BLaER1 treated with 17β-estradiol and CSF1 and Interleukin-3, amounts not matched to agents 10 nM and 100 nM (cell line): ENCODE results near the gene P2RX1.
A peak's percentile ranks its signal among the peaks of the same experiment; 100 is the strongest.
"Not testable (repeated sequence)": the region's sequence is repeated elsewhere in the genome, so short reads cannot be mapped to it uniquely, and the experiment has no call there.

ENCODE experiments used
- H3K27ac ChIP-seq, 11 experiments: shearing (Covaris generic); formaldehyde crosslinking; 2 replicates each; pipeline ENCODE4 v1.8.1; 2022
- H3K27me3 ChIP-seq, 11 experiments: shearing (Covaris generic); formaldehyde crosslinking; 2 replicates each; pipeline ENCODE4 v1.8.1; 2022
- H3K36me3 ChIP-seq, 11 experiments: shearing (Covaris generic); formaldehyde crosslinking; 2 replicates each; pipeline ENCODE4 v1.8.1; 2022
- H3K4me1 ChIP-seq, 10 experiments: shearing (Covaris generic); formaldehyde crosslinking; 2 replicates each; pipeline ENCODE4 v1.8.1; 2022
- H3K4me2 ChIP-seq, 11 experiments: shearing (Covaris generic); formaldehyde crosslinking; 2 replicates each; pipeline ENCODE4 v1.8.1; 2022
- H3K4me3 ChIP-seq, 10 experiments: shearing (Covaris generic); formaldehyde crosslinking; 2 replicates each; pipeline ENCODE4 v1.8.1; 2022
- H3K9ac ChIP-seq, 11 experiments: shearing (Covaris generic); formaldehyde crosslinking; 2 replicates each; pipeline ENCODE4 v1.8.1; 2022
- H3K9me3 ChIP-seq, 11 experiments: shearing (Covaris generic); formaldehyde crosslinking; replicated peaks in 1 of 11; 2 replicates each; pipeline ENCODE4 v1.8.1; 2022
- H4K20me1 ChIP-seq, 11 experiments: shearing (Covaris generic); formaldehyde crosslinking; 2 replicates each; pipeline ENCODE4 v1.8.1; 2022
- Cebpa-rat ChIP-seq, 11 experiments: shearing (Covaris generic); IDR thresholded peaks; 2 replicates each; pipeline ENCODE4 v1.8.1; 2022

Gene P2RX1

DNA sequence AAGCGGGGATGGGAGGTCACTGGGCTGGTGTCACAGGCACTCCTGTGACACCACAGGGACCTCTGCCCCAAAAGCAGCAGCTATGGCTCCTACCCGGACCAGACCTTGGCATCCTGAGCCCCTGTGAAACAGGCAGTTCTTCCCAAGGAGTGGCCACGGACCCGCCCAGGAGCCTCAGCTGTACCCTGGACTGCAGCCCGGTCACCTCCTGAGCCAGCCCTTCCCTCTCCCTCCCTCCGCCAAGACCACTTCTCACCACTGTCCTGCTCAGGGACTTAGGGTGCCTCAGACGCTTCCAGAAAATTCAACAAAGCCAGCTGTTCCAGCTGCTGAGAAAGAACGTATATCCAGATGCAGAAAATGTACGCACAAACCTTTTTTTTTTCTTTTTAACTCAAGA, 56.3 kb downstream of the P2RX1 start:
- no peak overlapping the region for H3K27ac ChIP-seq
- no peaks in the 10 kb centered on the region for H3K27me3 ChIP-seq
- H3K4me2 ChIP-seq = no peak overlapping the region
- H3K9ac ChIP-seq = no peak overlapping the region
- no peaks in the 10 kb centered on the region for H3K9me3 ChIP-seq
- peaks cover 6 to 12% (median 7%) of the 10 kb centered on the region in 10 experiments for H3K4me1 ChIP-seq
- no peak overlapping the region for H3K4me3 ChIP-seq
- no peak for TF ChIP-seq Cebpa-rat (IDR thresholded peaks at IDR 0.05)
- H3K36me3 ChIP-seq = peaks cover 0 to 15% (median 12%) of the 10 kb centered on the region in 11 experiments; a peak in 7 of 22 replicates
- no peaks in the 10 kb centered on the region for H4K20me1 ChIP-seq

DNA sequence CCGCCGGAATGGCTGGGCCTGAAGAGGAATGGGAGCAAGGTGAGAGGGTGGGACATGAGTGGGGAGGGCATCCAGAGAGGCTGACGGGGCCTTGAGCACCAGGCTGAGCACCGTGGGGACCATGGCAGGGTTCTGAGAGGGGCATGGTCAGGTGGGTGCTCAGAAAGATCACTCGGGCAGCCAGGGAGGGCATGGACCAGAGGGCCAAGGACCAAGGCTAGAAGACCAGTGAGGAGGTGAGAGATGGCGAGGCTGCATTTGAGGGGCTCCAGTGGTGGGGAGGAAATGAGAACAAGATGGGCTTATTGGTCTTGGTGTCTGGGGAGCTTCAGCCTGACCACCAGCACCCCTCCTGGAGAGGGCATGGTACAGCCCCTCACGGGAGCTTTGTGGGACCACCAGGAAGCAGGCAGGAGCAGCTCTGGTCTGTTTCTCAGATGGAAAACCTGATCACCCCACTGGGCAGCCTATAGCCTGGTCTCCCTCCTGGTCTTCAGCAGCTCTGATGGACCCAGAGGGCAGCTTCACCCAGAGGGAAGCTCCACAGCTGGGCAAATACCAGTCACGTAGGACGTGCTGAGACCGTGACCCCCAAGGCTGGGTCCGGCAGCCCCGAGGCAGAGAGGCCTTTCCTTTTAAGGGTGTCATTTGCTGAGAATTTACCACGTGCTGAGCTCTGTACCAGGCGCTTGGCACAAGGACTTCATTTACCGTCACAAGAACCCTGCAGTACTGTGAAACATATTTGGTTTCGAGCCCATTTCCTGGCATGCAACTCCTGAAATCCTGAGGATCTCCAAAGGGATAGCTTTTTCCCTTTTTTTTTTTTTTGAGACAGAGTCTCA, 58.8 kb downstream of the P2RX1 start:
- Histone ChIP-seq H3K36me3 (peaks cover 0 to 15% (median 12%) of the 10 kb centered on the region in 11 experiments; a peak in 7 of 22 replicates), H3K27me3 (no peaks in the 10 kb centered on the region), H3K9ac (no peak overlapping the region), H3K4me2 (no peak overlapping the region), H4K20me1 (no peaks in the 10 kb centered on the region), H3K4me3 (no peak overlapping the region), H3K9me3 (no peaks in the 10 kb centered on the region), H3K27ac (no peak overlapping the region), H3K4me1 (peaks cover 0 to 7% (median 6%) of the 10 kb centered on the region in 10 experiments; a peak in 16 of 20 replicates)
- no peak for TF ChIP-seq Cebpa-rat (IDR thresholded peaks at IDR 0.05)

DNA sequence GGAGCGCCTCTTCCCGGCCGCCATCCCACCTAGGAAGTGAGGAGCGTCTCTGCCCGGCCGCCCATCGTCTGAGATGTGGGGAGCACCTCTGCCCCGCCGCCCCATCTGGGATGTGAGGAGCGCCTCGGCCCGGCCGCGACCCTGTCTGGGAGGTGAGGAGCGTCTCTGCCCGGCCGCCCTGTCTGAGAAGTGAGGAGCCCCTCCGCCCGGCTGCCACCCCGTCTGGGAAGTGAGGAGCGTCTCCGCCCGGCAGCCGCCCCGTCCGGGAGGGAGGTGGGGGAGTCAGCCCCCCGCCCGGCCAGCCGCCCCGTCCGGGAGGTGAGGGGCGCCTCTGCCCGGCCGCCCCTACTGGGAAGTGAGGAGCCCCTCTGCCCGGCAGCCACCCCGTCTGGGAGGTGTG, 62.1 kb downstream of the P2RX1 start:
- H3K9ac ChIP-seq, H3K36me3 ChIP-seq, H3K9me3 ChIP-seq, H3K4me3 ChIP-seq, H3K4me2 ChIP-seq, H3K27me3 ChIP-seq, H3K27ac ChIP-seq, H4K20me1 ChIP-seq: not testable (repeated sequence)
- peaks cover 0 to 12% (median 9%) of the 10 kb centered on the region in 10 experiments; a peak in 16 of 20 replicates for H3K4me1 ChIP-seq

DNA sequence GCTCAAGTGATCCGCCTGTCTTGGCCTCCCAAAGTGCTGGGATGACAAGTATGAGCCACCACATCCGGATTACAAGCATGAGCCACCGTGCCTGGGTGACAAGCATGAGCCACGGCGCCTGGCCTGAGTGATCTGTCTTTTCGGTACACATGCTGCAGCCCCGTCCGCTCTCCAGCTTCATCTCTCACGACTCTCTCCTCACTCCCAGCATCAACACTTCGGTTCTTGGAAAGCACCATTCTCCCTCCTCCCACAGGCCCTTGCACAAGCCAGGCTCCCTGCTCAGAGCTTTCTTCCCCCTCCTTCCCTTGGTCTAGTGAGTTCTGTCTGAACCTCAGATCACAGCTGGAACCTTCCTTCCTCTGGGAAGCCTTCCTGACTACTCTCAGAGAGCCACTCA, 63.7 kb downstream of the P2RX1 start:
- no peak overlapping the region for H3K4me3 ChIP-seq
- no peaks in the 10 kb centered on the region for H3K9me3 ChIP-seq
- no peaks in the 10 kb centered on the region for H4K20me1 ChIP-seq
- no peak for TF ChIP-seq Cebpa-rat (IDR thresholded peaks at IDR 0.05)
- H3K27me3 ChIP-seq = no peaks in the 10 kb centered on the region
- peaks cover 8 to 21% (median 15%) of the 10 kb centered on the region in 10 experiments for H3K4me1 ChIP-seq
- peak overlapping the region in 1 of 11 experiments; percentile 33; a peak in 1 of 22 replicates for H3K9ac ChIP-seq
- no peaks in the 10 kb centered on the region for H3K36me3 ChIP-seq
- peak overlapping the region in 9 of 11 experiments; percentile 23 to 48 (median 38); a peak in 14 of 22 replicates for H3K4me2 ChIP-seq
- no peak overlapping the region for H3K27ac ChIP-seq

DNA sequence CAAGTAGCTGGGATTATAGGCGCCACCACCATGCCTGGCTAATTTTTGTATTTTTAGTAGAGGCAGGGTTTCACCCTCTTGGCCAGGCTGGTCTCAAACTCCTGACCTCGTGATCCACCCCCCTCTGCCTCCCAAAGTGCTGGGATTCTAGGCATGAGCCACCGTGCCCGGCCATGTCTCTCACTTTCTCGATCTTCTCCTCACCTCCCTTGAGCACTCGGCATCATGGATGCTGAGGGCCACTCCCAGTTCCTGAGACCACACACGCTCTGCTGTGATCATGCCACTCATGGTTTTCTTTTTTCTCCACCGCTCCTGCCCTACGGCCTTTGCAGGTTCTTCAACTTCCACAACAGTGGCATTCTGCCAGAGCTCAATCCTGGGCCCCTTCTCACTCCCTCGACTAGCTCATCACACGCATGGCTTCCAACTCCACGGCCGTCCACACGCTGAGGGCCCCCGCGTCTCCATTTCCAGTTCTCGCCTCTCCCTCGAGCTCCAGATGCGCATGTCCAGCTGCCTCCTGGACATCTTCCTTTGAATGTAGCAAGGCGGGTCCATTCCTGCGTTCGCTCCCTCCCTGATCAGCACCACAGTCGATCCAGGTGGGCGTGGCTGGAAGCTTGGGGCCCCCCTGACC, 64.7 kb downstream of the P2RX1 start:
- no peak for TF ChIP-seq Cebpa-rat (IDR thresholded peaks at IDR 0.05)
- Histone ChIP-seq H3K36me3 (no peaks in the 10 kb centered on the region), H3K4me3 (no peak overlapping the region), H4K20me1 (no peaks in the 10 kb centered on the region), H3K4me2 (0 out of 22 replicates have a peak overlapping the region, but pooled peaks of 1 of the 11 experiments have one; percentile 23), H3K27me3 (no peaks in the 10 kb centered on the region), H3K27ac (no peak overlapping the region), H3K9me3 (no peaks in the 10 kb centered on the region), H3K9ac (no peak overlapping the region), H3K4me1 (peaks cover 9 to 24% (median 17%) of the 10 kb centered on the region in 10 experiments)

DNA sequence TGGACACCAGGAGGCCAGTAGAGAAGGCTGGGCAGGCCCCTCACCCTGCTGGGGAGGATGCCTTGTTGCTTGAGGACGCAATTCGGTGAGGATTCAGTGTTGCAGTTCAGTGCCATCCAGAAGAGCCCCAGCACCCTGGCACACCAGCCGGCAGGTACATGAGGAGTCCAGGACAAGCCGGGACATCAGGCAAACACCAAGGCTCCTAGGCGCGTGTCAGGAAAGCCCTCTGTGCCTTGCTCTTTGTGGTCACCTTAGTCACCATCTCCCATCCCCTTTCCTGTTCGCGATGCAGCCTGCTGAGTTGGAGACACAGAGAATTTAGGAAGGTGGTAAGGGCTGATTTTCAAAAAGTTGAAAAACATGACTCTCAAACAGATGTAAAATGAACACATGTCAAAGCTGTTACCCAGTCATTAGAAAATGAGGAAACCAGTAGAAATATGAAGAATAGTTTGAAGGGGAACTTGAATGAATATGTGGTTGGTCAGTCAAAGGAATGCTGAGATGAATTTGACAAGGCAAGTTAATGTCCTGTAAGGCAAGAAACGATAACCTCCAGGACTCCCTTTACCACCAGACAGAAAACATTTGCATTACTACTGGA, 67.9 kb downstream of the P2RX1 start:
- Histone ChIP-seq H3K9me3 (no peaks in the 10 kb centered on the region), H3K4me1 (peaks cover 32 to 46% (median 39%) of the 10 kb centered on the region in 10 experiments), H3K4me2 (peak overlapping the region in 6 of 11 experiments; percentile 31 to 72 (median 49); a peak in 10 of 22 replicates), H3K27me3 (no peaks in the 10 kb centered on the region), H3K36me3 (peaks cover 0 to 14% (median 10%) of the 10 kb centered on the region in 11 experiments; a peak in 15 of 22 replicates), H3K27ac (0 out of 22 replicates have a peak overlapping the region, but pooled peaks of 2 of the 11 experiments have one; percentile 1 to 15), H4K20me1 (peaks cover 0 to 24% (median 21%) of the 10 kb centered on the region in 11 experiments; a peak in 19 of 22 replicates), H3K9ac (peak overlapping the region in 1 of 11 experiments; percentile 4; a peak in 2 of 22 replicates), H3K4me3 (no peak overlapping the region)
- TF ChIP-seq Cebpa-rat (IDR thresholded peaks at IDR 0.05) = no peak

DNA sequence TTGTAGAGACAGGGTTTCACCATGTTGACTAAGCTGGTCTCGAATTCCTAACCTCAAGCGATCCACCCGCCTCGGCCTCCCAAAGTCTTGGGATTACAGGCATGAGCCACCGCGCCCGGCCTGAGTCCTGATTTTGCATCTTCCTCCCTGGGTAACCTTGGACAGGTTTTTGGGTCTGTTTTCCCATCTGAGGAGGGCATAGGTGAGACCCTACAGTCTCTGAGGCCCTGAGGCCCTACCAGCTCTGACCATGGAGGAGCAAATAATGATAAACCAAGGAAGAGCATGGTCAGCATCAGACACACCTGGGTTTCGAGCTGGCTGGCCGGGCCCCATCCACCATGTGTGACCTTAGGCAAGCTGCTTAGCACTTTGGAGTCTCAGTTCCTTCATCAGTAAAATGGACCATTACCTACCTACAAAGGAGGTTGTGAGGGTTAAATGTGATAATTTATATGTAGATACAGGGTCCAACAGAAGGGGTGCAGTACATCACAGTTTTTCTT, 69.0 kb downstream of the P2RX1 start:
- peaks cover 0 to 35% (median 31%) of the 10 kb centered on the region in 11 experiments; a peak in 19 of 22 replicates for H4K20me1 ChIP-seq
- H3K27me3 ChIP-seq = no peaks in the 10 kb centered on the region
- no peaks in the 10 kb centered on the region for H3K9me3 ChIP-seq
- H3K27ac ChIP-seq = no peak overlapping the region
- no peak overlapping the region for H3K4me2 ChIP-seq
- no peak overlapping the region for H3K9ac ChIP-seq
- no peak for TF ChIP-seq Cebpa-rat (IDR thresholded peaks at IDR 0.05)
- peaks cover 32 to 44% (median 41%) of the 10 kb centered on the region in 10 experiments for H3K4me1 ChIP-seq
- peaks cover 10 to 25% (median 21%) of the 10 kb centered on the region in 11 experiments for H3K36me3 ChIP-seq
- H3K4me3 ChIP-seq = no peak overlapping the region
